ENCODE results near the gene SASH1.

The SASH1 gene

DNA sequence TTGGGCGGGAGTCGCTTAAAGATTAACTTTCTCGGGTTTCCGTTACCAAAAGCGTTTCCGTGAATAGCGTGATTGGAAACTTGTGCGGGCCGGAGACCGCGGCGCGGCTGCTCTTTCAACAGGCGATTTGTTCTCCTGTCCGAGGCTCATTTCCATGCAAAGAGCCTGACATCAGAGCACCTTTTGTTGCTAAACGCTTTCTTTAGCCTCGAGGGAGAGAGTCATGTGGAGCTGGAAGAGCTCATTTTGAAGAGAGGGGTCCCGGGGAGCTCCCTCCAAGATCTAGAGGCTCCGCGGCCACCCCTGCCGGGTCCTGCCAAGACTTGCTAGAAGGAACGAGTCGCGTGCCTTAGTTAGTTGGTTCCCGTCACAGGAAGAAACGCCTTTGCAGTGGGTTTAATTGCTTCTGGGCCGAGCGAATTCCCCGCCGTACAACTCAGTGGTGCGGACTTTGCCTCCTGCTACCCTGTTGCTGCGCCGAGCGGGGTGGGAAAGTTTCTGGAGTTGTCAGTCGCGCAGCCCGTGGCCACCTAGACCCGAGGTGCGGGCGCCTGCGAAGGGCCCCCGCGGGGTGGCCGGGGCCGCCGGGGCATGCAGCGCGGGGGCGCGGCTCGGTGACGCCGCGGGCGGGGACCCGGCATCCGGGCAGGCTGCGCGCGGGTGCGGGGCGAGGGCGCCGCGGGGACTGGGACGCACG is at the start of gene SASH1:
Gene SASH1 (plus strand): TSS at position 489 of the 697 bp plus-strand sequence. CDS start 230 bp downstream, outside the sequence.
- peak; percentile 21 for DNase-seq

DNA sequence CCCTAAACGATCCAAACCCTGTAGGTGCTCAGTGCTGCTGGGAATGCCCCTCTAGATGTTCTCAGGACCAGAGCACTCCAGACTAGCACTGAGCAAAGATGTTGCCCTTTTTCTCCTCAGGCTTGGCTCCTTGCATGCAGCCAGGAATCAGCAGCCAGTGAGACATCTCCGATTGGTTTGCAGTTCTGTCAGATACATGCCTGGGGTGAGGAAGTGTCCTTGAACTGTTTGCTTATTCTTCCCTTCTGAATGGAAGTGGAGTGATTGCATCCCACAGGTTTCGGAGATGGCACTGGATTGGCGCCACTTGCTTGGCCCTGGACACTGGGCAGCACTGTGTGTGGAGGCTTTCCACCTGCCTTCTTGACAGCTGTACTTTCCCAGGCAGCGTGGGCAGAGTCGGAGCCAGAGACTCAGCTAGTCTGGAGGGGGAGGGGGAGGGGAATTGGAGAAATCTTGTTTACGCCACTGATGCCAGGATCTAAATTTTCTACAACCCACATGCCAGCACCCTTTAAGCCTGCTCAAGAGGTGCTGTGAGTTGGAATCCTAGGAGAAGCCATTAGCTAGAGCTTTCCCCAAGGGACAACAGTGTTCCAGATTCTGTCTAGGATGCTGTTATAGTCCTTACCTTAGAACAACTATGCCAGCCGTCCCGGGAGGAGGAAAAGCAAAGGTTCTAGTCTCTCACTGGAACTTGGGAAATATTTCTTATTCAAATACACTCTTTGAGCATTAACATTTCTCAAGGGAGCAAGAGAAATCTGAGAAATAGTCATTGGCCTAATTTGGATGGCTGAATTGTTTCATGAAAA is 49.2 kb upstream of the SASH1 start:
- DNase-seq: no peak

DNA sequence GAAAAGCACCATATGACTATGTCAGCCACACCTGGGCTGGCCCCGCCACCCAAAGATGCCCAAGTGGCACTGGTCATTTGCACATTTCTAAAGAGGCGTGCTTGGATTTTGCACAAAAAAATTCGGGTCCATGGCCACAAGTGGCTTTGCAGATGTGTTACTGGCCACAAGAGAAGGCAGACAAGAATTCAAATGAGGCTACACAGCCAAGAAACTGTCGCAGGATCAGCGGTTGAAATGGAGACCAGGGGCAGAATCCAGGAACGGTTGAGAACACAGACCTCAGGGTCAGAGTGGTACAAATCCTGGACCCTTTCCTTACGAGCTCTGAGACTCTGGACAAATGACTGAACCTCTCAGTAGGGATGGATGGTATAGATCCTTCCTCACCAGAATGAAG is 48.6 kb upstream of the SASH1 start:
- no peak for DNase-seq

DNA sequence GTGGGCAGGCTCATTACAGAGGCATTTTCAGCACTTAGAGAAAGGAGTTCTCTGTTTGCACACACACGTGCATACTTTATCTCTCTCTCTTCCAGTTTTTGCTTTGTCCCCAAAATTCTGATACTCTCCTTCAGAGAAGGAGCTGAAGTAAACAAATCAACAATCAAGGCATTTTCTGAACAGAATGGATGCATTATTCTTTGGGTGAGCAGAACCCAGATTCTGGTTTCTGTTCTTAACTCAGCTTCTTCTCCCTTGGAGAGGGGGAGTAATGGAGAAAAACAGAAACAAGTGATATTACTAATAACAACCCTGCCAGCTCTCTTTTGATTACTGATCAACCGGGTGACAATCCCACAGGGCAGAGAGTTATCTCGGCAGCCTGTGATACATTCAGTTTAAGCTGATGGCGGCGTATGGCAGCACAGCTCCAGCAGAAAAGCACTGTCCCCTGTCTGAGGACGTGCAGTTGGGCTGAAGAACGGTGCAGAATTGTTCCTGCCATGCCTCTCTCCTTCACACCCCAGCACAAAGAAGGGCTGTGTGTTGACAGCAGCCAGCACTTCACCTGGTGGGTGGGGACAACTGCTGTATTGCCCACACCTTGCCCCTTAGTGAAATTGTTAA is 47.3 kb upstream of the SASH1 start:
- no peak for DNase-seq

DNA sequence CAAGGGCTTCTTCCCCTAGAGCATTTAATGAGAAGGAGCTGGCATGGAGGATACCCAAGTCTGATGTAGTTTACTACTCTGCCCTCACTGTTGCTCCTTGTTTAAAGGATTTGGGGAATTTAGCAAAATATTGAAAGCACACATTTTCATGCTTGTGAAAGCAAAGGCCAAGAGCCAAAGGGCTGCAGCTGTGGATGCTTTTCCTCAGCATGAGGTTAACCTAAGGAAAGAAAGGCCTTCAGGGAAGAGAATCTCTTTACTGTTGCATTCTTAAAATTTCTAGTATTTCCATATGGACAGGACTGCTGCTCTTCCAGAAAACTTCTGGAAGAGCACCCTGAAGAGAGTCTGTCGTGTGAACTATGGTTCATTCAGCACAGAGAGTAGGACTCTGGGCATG is 45.9 kb upstream of the SASH1 start:
- DNase-seq: no peak

DNA sequence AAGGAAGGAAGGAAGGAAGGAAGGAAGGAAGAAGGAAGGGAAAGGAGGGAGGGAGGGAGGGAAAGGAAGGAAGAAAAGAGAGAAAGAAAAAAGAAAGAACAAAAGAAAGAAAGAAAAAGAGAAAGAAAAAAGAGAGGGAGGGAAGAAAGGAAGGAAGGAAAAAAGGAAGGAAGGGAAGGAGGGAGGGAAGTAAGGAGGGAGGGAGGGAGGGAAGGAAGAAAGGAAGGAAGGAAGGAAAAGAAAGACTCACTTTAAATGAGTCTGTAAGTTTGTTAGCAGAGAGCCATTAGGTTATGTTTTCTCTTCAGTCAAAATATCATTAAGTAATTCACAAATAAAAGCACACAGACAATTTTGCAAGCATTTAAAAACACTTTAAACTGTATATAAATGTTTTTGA is 44.0 kb upstream of the SASH1 start:
- no peak for DNase-seq

DNA sequence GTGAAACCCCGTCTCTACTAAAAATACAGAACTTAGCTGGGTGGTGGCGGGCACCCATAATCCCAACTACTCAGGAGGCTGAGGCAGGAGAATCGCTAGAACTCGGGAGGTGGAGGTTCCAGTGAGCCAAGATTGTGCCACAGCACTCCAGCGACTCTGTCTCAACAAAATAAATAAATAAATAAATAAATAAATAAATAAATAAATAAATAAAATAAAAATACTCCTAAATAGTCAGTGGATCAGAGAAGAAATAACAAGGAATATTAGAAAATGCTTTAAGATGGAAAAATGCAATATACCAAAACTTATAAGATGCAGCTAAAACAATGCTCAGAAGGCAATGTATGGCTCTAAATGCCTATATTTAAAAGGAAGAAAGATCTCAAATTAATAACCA is 39.0 kb upstream of the SASH1 start:
- no peak for DNase-seq

DNA sequence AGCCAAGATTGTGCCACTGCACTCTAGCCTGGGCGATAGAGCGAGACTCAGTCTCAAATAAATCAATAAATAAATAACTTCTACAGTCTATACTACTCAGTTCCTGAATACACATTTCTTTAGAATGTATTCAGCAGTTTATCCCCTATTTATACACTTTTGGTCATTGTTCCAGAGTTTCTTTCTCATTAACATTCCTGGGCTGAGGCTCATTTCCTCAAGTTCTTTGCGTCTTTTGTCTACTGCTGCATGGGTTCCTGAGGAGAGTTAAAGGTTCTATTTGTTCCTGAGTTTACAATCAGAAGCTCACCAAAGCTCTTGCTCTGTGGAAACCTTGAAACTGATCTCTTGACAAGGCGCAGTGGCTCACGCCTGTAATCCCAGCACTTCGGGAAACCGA is 37.7 kb upstream of the SASH1 start:
- no peak for DNase-seq

DNA sequence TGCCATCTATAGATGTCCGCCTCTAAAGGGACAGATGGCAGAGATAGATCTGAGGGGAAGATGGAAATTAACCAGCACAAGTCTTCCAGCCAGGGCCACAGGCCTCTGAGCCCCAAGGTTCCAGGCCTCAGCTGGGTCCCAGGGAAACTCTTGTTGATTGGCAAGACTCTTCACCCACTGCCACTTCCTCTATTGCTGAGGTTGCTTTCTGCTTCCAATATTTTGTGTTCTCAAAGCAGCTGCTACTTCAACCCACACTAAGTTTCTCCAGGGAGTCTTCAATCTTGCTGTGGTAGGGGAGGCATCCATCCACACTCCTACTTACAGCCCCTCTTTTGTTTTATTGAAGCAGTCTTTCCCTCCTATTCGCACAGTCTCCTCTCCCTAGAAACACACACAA is 36.4 kb upstream of the SASH1 start:
- no peak for DNase-seq

DNA sequence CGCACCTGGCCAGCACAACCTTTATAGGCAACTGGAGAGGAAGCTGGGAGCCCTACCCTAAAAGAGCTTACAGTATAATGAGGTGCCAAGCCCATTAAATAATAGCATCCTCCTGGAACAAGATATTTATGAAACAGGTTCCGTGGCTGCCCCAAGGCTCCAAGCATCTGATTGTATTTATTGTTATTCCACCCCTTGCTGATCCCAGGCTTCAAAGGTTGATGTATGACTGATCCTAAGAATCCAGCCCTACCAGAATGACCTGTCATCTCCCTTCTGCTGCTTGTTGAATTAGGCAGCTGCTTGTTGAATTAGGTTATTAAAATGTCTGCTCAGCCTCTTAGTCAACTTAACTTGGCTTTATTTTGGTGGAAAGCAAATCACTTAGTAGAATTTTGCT is 35.2 kb upstream of the SASH1 start:
- no peak for DNase-seq

DNA sequence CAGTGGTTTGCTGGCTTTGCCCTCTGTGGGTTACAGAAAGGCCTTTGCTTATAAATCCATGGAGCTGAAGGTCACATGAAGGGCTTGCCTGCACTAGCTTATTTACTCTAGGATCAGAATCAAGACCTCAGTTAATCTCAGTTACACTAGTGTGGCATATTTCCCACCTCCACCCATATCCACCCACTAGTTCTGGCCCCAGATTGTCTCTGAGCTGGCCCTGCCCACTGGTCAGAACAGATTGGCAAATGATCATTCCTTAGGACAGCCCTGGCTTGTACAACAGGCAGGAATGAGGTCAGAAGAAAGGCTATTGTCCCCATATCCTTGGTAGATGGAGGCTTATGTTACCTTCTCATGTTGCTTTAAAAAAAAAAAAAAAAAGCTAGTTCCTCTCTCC is 33.3 kb upstream of the SASH1 start:
- DNase-seq: no peak

DNA sequence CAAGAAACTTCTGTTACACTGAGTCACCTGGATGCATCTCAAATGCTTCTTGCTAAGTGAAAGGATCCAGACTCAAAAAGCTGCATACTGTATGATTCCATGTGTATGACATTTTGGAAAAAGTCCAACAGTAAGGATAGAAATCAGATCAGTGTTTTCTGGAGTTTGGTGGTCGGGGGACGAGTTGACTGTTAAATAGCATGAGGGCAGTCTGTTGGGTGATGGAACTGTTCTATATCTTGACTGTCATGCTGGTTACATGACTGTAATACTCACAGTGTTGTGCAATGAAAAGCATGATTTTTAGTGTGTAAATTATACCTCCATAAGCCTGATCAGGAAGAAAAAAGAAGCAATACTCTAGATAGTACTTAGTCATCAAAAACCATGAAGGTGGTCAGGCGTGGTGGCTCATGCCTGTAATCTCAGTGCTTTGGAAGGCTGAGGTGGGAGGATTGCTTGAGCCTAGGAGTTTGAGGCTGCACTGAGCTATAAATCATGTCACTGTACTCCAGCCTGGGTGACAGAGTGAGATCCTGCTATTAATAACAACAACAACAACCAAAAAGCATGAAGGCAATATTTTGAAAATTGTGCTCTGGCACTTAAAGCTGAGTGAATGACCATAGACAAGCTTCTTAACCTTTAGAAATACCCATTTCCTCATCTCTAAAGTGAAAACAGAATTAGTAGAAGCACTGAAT is 30.5 kb upstream of the SASH1 start:
- DNase-seq: no peak

DNA sequence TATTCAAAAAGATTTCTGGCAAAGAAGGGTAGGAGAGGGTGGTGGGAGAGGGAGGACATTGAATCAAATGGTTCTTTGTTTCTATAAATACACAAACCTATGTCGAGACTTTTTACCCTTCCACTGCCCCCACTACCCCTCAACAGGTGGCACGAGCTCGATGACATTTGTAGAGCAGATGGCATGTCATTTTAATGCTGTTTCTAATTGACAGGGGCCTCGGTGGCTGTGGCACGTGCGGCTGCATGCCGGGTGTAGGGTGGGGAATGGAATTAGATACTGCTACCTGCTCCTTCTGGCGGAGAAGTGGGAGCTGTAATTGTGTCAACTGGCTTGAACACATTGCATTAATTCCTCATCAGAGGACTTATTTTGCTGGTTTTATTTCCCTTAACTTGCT is 29.1 kb upstream of the SASH1 start:
- DNase-seq: no peak

DNA sequence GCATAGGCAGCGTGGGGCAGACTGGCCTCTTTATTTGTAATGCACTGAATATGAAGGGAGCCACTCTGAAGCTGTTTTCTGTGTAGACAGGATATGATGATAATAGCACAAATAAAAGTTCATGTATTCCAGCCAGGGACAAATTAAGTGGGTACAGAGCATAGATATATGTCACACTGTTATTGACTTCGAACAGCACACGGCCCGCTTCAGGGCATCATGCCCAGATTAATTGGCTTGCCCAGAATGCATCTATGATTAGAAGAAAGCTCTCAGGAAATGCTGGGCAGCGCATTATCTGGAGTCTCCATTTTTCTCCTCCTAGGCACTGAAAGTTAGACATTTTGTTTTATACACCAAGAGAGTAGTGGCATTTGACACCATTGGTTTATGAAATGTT is 26.3 kb upstream of the SASH1 start:
- DNase-seq: peak; percentile 31

DNA sequence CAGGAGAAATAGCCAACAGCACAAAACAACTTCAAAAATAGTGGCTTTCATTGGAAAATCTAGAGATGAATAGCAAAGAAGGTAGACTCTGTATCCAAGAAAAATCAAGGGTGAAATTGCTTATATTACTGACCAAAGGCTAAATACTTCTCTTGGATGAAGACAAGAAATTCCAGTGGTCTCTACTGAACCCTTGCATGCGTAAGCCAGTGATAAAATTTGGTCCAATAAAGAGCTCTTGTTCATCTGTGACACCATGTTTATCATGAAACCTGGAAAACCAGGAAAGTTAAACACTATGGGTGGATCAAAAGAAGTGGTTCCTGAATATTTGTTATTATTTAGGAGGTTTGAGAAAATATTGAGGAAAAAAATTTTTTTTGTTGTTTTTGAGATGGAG is 25.6 kb upstream of the SASH1 start:
- DNase-seq: no peak

DNA sequence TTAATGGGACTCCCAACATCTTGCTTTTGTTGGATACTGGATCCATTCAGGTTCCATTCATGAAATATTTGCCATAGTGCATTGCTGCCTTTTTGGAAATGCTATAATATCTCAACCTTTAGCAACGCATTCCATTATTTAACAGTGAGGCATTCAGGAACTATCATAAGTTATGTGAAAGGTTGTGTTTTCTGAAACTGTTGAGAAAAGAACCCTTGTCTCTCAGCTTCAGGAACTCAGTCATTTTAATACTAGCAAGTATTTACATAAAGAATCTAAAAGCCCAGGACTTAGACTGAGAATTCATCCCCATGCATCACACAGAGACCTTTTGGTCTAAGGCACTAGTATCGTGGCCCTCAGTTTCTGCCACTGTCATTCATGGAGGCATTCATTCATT is 24.9 kb upstream of the SASH1 start:
- DNase-seq: no peak

DNA sequence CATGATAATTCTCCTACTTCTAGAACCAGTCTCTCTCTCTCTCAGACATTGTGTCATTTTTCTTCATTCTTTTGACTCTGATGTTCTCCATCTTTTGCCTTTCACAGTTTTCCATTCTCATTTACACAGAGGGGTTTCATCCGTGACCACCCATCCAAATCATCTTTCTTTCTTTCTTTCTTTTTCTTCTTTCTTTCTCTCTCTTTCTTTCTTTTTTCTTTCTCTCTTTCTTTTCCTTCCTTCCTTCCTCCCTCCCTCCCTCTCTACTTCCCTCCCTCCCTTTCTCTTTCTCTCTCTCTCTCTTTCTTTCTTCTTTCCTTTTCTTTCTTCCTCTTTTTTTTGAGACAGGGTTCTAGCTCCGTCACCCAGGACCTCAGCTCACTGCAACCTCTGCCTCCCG is 19.9 kb upstream of the SASH1 start:
- no peak for DNase-seq

DNA sequence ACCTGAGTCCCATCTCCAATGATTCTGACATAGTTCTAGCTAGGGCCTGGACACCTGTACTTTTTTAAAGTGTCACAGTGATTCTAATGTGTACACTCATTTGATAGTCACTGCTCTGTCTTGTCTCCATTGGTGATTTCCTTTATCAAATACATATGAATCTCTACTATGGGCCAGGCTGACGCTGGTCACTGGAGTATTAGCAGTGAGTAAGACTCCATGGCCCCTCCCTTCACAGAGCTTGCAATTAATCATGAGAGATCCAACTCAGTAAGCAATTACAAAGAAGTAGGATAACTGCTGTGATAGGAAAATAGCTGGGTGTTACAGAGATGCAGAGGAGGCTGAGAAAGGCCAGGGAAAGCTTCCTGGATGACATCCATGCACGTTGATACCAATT is 19.3 kb upstream of the SASH1 start:
- no peak for DNase-seq

DNA sequence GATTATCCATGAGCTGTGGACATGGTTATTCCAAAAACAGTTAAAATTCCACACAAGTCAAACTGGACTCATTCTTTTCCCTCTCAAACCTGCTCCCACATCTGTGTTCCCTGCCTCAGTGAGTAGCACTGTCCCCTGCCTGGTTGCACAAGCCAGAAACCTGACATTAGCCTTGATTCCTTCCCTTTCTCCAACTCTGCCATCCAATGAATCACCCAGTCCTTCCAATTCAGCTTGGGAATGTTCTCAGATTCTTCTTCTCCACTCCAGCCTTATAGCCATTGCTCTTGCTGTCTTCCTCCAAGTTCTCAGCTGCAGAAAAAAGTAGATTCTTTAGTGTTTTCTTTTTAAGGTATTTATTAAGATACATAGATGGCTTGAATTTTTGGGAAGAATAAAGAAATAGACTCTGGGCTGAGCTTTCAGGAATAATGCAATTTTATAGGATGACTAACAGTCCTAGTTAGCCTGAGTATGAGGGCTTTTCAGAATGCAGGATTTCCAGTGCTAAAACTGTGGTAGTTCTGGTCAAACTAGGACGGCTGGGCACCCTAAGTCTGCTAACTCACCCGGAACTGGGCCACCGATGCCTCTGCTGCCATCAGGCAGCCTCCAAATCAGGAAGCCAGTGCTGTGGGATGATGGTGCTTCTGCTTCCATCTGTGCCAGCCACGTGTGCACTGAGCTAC is 18.2 kb upstream of the SASH1 start:
- no peak for DNase-seq

DNA sequence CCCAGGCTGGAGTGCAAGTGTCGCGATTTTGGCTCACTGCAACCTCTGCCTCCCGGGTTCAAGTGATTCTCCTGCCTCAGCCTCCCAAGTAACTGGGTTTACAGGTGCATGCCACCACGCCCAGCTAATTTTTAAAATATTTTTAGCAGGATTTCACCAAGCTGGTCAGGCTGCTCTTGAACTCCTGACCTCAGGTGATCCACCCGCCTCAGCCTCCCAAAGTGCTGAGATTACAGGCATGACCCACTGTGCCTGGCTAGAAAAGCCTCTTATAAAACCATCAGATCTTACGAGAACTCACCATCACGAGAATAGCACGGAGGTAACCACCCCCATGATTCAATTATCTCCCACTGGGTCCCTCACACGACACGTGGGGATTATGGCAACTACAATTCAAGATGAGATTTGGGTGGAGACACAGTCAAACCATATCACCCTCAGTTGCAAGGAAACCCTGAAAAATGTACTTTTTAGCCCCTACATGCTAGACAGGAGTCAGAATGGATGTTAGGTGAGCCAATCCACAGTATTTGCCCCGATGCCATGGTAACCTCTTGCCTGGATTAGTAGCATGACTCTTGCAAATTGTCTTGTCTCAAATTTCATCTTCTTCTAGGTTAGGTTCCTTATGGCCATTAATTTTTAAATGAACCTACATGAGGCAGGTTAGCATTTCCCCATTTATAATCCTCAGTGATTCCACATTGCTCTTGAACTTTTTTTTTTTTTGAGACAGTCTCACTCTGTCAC is 17.1 kb upstream of the SASH1 start:
- no peak for DNase-seq

DNA sequence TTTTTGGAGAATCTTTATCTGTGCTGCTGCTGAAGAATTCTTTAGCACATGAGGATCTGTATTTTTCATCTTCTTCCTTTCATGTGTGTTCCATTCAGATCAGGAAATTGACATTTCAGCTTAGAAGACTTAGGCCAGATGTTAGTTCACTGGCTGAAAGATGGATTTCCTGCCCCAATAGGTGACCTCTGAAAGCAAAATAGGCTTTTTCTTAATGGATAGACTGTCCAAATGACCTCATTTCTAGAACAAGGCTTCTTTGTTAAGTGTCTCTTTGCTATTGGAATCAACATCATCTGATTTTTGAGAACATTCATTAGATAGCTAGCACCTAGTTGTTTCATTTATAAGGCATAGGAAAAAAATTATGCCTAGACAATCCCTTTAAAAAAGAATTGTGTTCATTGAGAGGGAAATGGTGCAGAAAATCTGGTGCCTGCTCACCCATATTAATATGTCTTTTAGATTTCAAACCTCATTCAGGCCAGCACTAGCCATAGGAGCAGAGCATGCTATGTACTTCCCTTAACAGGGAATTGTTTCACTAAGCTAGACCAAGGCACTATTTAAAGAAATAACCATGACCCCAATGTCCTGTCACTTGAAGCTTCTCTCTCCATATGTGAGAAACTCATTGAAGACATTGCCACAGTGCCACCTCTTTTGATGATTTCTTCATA is 13.6 kb upstream of the SASH1 start:
- no peak for DNase-seq

All from NCI-H1092 (cell line).